Measurements from ENCODE around the gene SETD1A.

GRCh38 chr16:31022544-31023251 lies 65.1 kb downstream of the SETD1A start:
- TF ChIP-seq CTCF (IDR thresholded peaks at IDR 0.05; ENCODE audit: low read depth, low read length) (no peak), POLR2A (IDR thresholded peaks at IDR 0.05; ENCODE audit: extremely low read depth, insufficient read length) (no peak)

All from NB4 (cell line).